Measurements from ENCODE around the gene HDDC2.

Gene HDDC2

DNA sequence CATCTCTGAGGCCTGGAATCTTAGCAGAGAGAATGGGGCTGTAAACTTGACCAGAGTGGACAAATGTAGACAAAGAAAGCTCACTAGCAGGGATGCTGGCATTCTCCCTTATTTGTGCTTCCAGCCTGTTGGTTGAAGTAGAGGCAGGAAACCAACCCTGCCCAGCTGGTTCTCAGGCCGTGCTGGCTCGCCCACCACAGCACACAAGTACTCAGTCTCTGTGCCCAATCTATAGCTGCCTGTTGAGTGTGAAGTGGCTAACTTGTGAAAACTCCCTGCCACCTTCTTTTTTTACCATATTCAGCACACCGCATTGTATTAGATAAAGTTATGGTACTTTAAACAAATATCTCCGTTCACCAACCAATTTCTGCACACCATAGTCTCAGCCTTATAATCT lies 37.3 kb downstream of the HDDC2 start:
- no peak for DNase-seq
- H3K9me3 ChIP-seq = no peaks in the 10 kb centered on the region
- H3K4me1 ChIP-seq = peaks cover 8% of the 10 kb centered on the region; the same call in 1 of the 2 replicates
- TF ChIP-seq, protein P1, sequence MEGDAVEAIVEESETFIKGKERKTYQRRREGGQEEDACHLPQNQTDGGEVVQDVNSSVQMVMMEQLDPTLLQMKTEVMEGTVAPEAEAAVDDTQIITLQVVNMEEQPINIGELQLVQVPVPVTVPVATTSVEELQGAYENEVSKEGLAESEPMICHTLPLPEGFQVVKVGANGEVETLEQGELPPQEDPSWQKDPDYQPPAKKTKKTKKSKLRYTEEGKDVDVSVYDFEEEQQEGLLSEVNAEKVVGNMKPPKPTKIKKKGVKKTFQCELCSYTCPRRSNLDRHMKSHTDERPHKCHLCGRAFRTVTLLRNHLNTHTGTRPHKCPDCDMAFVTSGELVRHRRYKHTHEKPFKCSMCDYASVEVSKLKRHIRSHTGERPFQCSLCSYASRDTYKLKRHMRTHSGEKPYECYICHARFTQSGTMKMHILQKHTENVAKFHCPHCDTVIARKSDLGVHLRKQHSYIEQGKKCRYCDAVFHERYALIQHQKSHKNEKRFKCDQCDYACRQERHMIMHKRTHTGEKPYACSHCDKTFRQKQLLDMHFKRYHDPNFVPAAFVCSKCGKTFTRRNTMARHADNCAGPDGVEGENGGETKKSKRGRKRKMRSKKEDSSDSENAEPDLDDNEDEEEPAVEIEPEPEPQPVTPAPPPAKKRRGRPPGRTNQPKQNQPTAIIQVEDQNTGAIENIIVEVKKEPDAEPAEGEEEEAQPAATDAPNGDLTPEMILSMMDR (IDR thresholded peaks at IDR 0.05; ENCODE audit: low read depth, low read length) = no peak
- H3K27me3 ChIP-seq = no peaks in the 10 kb centered on the region
- no peak overlapping the region for H3K4me3 ChIP-seq (ENCODE audit: low read depth, low read length)
- H3K36me3 ChIP-seq = no peaks in the 10 kb centered on the region

DNA sequence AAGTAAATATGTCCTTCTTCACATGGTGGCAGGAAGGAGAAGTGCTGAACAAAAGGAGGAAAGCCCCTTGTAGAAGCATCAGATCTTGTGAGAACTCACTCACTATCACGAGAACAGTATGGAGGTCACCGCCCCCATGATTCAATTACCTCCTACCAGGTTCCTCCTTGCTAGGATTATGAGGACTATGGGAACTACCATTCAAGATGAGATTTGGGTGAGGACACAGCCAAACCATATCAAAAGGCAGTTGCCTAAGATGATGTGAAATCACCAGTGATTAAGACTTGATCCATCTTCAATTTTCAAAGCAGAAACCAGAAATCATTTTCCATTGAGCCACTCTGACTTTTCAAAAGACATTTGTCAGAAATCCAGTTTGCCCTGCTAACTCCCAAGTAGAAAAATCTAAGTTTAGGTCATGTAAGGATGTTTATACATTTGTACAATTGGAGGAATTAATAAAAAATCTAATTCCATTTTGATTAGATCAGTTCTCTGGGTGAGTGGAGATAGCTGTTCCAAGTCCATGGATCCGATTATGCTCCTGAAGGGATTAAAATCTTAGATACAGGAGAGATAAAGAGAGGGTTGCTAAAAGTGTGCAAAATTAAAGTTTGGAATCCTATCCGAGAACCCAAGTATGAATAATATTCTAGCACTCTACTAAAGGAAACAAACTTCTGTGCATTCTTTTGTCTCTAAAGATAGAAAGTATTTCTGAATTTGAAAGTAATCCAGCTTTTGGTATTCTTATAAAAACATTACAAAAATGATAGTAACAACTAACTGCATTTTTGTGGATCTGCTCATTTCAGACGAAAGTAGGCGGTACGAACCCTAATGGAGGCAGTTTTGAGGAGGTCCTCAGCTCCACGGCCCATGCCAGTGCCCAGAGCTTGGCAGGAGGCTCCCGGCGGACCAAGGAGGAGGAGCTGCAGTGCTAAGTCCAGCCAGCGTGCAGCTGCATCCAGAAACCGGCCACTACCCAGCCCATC lies 39.5 kb downstream of the HDDC2 start:
- Histone ChIP-seq H3K4me3 (ENCODE audit: low read depth, low read length) (no peak overlapping the region), H3K36me3 (no peaks in the 10 kb centered on the region), H3K4me1 (no peaks in the 10 kb centered on the region), H3K27me3 (no peaks in the 10 kb centered on the region), H3K9me3 (no peaks in the 10 kb centered on the region)
- TF ChIP-seq, protein P1 (IDR thresholded peaks at IDR 0.05; ENCODE audit: low read depth, low read length) = no peak
- DNase-seq = no peak

DNA sequence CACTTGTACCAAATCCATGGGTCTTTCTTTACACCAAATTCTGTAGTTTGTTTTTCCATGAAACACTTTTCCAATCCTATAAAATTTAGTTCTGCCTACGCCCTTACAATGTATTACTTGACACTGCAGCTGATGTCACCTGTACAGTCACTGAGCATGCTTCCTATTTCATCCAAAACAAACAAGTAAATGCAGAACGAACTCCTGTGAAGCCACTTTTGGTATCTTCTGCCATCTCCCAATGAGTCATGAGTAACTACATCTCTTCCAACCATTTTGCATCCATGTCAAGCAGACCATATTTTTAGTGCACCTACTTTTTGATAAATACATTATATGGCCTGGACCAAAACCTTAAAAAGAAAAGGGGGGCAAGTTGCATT lies 42.4 kb downstream of the HDDC2 start:
- TF ChIP-seq, protein P1 (IDR thresholded peaks at IDR 0.05; ENCODE audit: low read depth, low read length) = no peak
- DNase-seq = no peak
- no peaks in the 10 kb centered on the region; the same call in 1 of the 2 replicates for H3K4me1 ChIP-seq
- no peak overlapping the region for H3K4me3 ChIP-seq (ENCODE audit: low read depth, low read length)
- no peaks in the 10 kb centered on the region for H3K9me3 ChIP-seq
- H3K27me3 ChIP-seq = no peaks in the 10 kb centered on the region
- H3K36me3 ChIP-seq = no peaks in the 10 kb centered on the region

DNA sequence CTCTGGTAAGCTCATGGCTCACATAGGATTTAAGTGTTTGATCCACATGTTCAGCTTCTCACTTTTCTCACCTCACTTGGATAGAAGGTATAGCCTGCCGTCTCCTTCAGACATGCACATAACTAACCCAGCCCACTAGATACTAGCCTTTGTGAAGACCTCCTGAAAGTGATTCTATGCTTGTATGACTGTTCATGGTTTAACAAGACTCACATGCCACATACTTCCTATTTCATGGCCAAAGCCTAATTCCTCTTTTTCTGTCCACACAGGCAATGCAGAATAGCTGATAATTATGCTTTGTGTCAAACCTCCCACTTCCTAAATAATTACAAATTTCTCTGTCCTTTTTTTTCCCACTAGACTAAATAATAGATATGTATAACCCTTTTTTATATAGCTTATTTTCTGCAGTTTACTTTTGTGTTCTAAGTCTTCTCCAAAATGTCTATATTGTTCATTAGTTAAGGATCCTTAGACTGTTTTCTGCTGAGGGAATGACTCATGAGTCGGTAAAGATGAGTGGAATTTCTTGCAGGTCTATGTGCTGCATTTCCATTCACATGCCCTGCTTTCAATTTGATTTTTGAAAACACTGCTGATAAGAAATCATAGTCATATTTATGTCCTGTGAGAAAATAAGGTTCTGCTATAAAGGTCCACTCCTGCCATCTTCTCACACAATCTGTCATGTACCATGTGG lies 43.0 kb downstream of the HDDC2 start:
- no peaks in the 10 kb centered on the region for H3K27me3 ChIP-seq
- TF ChIP-seq, protein P1 (IDR thresholded peaks at IDR 0.05; ENCODE audit: low read depth, low read length) = no peak
- no peaks in the 10 kb centered on the region for H3K9me3 ChIP-seq
- H3K4me1 ChIP-seq = no peaks in the 10 kb centered on the region; the same call in 1 of the 2 replicates
- no peaks in the 10 kb centered on the region for H3K36me3 ChIP-seq
- no peak for DNase-seq
- H3K4me3 ChIP-seq (ENCODE audit: low read depth, low read length) = no peak overlapping the region

DNA sequence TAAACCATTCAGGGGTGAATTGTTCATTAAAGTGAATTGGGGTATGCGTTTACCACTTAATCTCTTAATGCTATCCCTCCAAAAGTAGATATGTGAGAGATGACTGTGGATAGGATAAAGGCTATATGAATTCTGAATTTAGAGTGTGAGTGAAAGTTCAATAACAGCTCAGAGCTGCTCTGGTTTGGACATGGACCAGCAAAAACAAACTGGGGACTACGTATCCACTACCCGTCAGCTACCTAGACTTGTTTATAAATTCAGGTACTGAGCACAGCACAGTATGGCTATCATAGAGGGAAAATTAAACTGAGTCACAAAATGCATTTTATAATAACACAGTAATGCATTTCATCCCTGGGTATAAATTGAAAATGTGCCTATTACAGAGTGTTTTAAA lies 44.4 kb downstream of the HDDC2 start:
- Histone ChIP-seq H3K9me3 (no peaks in the 10 kb centered on the region), H3K36me3 (no peaks in the 10 kb centered on the region), H3K4me3 (ENCODE audit: low read depth, low read length) (no peak overlapping the region), H3K4me1 (no peaks in the 10 kb centered on the region; the same call in 1 of the 2 replicates), H3K27me3 (no peaks in the 10 kb centered on the region)
- TF ChIP-seq, protein P1 (IDR thresholded peaks at IDR 0.05; ENCODE audit: low read depth, low read length) = no peak
- no peak for DNase-seq

All from BE2C (cell line).